ENCODE results near the gene ALCAM.

DNA sequence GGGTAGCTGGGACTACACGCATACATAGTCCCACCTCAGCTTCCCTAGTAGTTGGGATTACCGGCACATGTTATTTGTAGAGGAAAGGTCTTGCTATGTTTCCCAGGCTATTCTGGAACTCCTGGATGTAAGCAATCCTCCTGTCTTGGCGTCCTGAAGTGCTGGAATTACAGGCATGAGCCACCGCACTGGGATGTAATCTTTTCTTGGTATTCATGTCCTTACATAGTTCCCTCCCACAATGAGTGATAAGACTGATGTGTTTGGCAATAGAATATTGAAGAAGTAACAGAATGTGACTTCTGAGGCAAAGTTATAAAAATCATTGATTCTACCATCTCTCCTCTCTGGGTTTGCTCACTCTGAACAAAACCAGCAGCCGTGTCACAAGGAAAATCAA, 22.7 kb upstream of the ALCAM start:
- TF ChIP-seq EP300 (IDR thresholded peaks at IDR 0.05; ENCODE audit: borderline replicate concordance in 1 of 2, low read depth in 2 of 2, low read length in 2 of 2): no peak
- no peak for TF ChIP-seq TAF1 (IDR thresholded peaks at IDR 0.05; ENCODE audit: low read depth, low read length)
- no peak for TF ChIP-seq EGR1 (IDR thresholded peaks at IDR 0.05; ENCODE audit: borderline replicate concordance, low read depth, low read length)
- TF ChIP-seq, protein P1, sequence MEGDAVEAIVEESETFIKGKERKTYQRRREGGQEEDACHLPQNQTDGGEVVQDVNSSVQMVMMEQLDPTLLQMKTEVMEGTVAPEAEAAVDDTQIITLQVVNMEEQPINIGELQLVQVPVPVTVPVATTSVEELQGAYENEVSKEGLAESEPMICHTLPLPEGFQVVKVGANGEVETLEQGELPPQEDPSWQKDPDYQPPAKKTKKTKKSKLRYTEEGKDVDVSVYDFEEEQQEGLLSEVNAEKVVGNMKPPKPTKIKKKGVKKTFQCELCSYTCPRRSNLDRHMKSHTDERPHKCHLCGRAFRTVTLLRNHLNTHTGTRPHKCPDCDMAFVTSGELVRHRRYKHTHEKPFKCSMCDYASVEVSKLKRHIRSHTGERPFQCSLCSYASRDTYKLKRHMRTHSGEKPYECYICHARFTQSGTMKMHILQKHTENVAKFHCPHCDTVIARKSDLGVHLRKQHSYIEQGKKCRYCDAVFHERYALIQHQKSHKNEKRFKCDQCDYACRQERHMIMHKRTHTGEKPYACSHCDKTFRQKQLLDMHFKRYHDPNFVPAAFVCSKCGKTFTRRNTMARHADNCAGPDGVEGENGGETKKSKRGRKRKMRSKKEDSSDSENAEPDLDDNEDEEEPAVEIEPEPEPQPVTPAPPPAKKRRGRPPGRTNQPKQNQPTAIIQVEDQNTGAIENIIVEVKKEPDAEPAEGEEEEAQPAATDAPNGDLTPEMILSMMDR (IDR thresholded peaks at IDR 0.05; ENCODE audit: control extremely low read depth in 1 of 3, insufficient read depth in 1 of 3, low read depth in 1 of 3, low read length in 3 of 3): no peak
- no peak for TF ChIP-seq CBX5 (IDR thresholded peaks at IDR 0.05; ENCODE audit: low read depth, low read length)
- TF ChIP-seq, protein P2, sequence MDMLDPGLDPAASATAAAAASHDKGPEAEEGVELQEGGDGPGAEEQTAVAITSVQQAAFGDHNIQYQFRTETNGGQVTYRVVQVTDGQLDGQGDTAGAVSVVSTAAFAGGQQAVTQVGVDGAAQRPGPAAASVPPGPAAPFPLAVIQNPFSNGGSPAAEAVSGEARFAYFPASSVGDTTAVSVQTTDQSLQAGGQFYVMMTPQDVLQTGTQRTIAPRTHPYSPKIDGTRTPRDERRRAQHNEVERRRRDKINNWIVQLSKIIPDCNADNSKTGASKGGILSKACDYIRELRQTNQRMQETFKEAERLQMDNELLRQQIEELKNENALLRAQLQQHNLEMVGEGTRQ (IDR thresholded peaks at IDR 0.05; ENCODE audit: low read length): no peak
- no peak for TF ChIP-seq FOSL1 (IDR thresholded peaks at IDR 0.05; ENCODE audit: insufficient read depth, low read depth, low read length)
- no peak for TF ChIP-seq SUZ12 (IDR thresholded peaks at IDR 0.05; ENCODE audit: low read length)
- no peak for TF ChIP-seq RAD21 (IDR thresholded peaks at IDR 0.05 in 1 of 2, conservative IDR thresholded peaks at IDR 0.05 in 1 of 2; ENCODE audit: low read depth in 2 of 2, low read length in 2 of 2)
- no peak for TF ChIP-seq HDAC2 (IDR thresholded peaks at IDR 0.05; ENCODE audit: borderline replicate concordance in 1 of 2, low read depth in 2 of 2, low read length in 2 of 2)
- no peak for TF ChIP-seq EZH2 (IDR thresholded peaks at IDR 0.05; ENCODE audit: low read depth, low read length, severe bottlenecking)
- no peak for TF ChIP-seq YY1 (IDR thresholded peaks at IDR 0.05; ENCODE audit: low read depth, low read length)

Measured in H1 (cell line).